Tibial nerve (tissue), 4 donors: ENCODE measurements around the gene NR3C1. TPM values are rescaled to one million over a fixed set of nuclear protein-coding genes. Genes with fewer than 3 reads are reported as not detected.

Source experiments
- DNase-seq, 2 donors: peaks; one replicate each; pipeline ENCODE4 v3.0.0-alpha.2; 2019; ENCODE audit warnings: low spot score in 2 of 2
- H3K27ac ChIP-seq, 4 donors: fragments of 200-600 bp; sonication (generic) in 3 of 4; one replicate each; pipeline ENCODE4 v1.5.1; 2017 to 2019; ENCODE audit warnings: mild to moderate bottlenecking in 1 of 4
- H3K27me3 ChIP-seq, 2 donors: fragments of 200-600 bp; sonication (generic) in 1 of 2; one replicate each; pipeline versions ENCODE4 v1.5.1 to v1.6.0; 2017 to 2019
- H3K36me3 ChIP-seq, 3 donors: fragments of 200-600 bp; sonication (generic); one replicate each; pipeline ENCODE4 v1.5.1; 2018 to 2019
- H3K4me1 ChIP-seq, 4 donors: fragments of 200-600 bp; sonication (generic) in 3 of 4; one replicate each; pipeline ENCODE4 v1.5.1; 2017 to 2019
- H3K4me3 ChIP-seq, 4 donors: fragments of 200-600 bp; sonication (generic) in 3 of 4; one replicate each; pipeline ENCODE4 v1.5.1; 2017 to 2019; ENCODE audit warnings: mild to moderate bottlenecking in 1 of 4, moderate library complexity in 1 of 4
- H3K9me3 ChIP-seq, 4 donors: fragments of 200-600 bp; sonication (generic) in 3 of 4; one replicate each; pipeline ENCODE4 v1.5.1; 2017 to 2019
- CTCF ChIP-seq, 5 experiments: fragments of 200-600 bp in 3 of 5; fragments of 450-650 bp in 2 of 5; sonication (generic) in 3 of 5; IDR thresholded peaks; one replicate each; pipeline ENCODE4 v1.5.1; 2016 to 2019; ENCODE audit warnings: antibody characterized with exemption in 5 of 5, mild to moderate bottlenecking in 3 of 5, moderate library complexity in 2 of 5
- EP300 ChIP-seq, 2 donors: sonication (generic); formaldehyde crosslinking; IDR thresholded peaks; one replicate each; pipeline ENCODE4 v1.6.1; 2017; ENCODE audit warnings: antibody characterized with exemption in 2 of 2, mild to moderate bottlenecking in 1 of 2
- POLR2A ChIP-seq, 2 donors: fragments of 450-650 bp; IDR thresholded peaks; one replicate each; pipeline ENCODE4 v1.6.1; 2017; ENCODE audit warnings: antibody characterized with exemption in 2 of 2, mild to moderate bottlenecking in 2 of 2, moderate library complexity in 2 of 2
- WGBS, 2 donors: methylation state at CpG; one replicate each; pipeline ENCODE4 v1.1.5; 2018; 5-methylcytosine and 5-hydroxymethylcytosine counted together
- total RNA-seq, 4 donors: library from RNA; depleted of rRNA; stranded (reverse); fragments of >200 nt; gene quantifications; one replicate each; pipeline ENCODE4 v1.1.0, GENCODE V29; 2016

Gene NR3C1
- total RNA-seq, 4 donors from 2014 or later = 47.1 to 86.2 (median 75.8) TPM

DNA sequence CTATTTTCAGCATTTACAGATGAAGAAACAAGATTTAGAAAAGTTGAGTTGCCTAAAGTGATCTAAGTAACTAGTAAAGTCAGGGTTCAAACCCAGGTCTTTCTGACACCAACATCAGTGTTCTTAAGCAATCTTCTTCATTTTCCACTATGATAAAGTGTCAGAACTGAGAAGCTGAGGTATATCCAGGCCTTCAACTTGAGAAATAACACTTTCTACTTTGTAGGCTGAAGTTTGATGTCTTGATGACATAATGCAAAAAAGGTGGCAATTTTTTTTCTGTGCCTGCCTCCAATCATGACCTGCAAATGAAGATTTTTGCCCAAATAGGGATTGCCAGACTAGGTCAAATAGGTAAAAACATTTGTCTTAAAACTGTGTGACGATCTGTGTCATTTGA, 81.3 kb downstream of the NR3C1 start:
- no peak for DNase-seq
- Histone ChIP-seq H3K36me3 (no peaks in the 10 kb centered on the region), H3K27me3 (no peaks in the 10 kb centered on the region), H3K27ac (no peak overlapping the region), H3K9me3 (no peaks in the 10 kb centered on the region), H3K4me3 (no peak overlapping the region), H3K4me1 (peaks cover 0 to 76% (median 16%) of the 10 kb centered on the region in 4 donors)
- TF ChIP-seq EP300 (IDR thresholded peaks at IDR 0.05) (no peak), POLR2A (IDR thresholded peaks at IDR 0.05) (no peak), CTCF (IDR thresholded peaks at IDR 0.05) (no peak)
- 82 to 98% methylated on average over 1 of the region's 1 CpG for WGBS, 2 donors

DNA sequence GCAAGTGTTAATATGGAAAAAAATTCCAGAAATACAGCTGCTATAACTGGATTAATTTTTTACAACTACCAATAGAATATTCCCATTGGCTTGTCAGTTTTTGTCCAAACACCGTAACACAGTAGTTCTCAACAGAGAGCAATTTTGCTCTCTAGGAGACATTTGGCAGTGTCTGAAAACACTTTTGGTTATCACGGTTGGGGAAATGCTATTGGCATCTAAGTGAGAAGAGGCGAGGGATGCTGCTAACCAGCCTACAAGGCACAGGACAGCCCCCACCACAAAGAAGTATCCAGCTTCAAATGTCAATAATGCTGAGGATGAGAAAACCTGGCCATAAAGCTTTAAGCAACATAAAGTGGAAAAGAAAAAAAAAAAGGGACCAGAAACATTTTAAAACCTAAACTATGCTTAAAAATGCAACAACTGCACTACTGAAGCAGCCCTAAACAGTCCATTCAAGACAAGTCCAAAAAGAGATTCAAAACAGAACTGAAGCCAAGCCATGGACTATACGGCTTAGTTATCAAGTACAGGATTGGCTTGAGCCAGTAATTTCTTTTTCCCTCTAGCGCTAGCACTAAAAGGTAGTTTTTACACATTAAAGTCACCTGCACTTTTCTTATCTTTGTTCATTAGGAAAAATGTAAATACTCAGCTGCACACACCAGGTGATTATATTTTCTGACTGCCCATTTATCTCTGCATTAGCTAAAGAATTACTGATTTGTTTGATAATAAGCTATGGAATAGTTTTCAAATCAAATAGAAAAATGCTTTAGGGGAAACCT, 83.9 kb downstream of the NR3C1 start:
- TF ChIP-seq CTCF (IDR thresholded peaks at IDR 0.05) = no peak
- no peak for TF ChIP-seq POLR2A (IDR thresholded peaks at IDR 0.05)
- TF ChIP-seq EP300 (IDR thresholded peaks at IDR 0.05) = no peak
- Histone ChIP-seq H3K9me3 (no peaks in the 10 kb centered on the region), H3K36me3 (no peaks in the 10 kb centered on the region), H3K27ac (no peak overlapping the region), H3K27me3 (no peaks in the 10 kb centered on the region), H3K4me1 (peaks cover 0 to 93% (median 26%) of the 10 kb centered on the region in 4 donors), H3K4me3 (no peak overlapping the region)
- WGBS, 2 donors = 64 to 65% methylated on average over 5 of the region's 5 CpGs
- DNase-seq = no peak

DNA sequence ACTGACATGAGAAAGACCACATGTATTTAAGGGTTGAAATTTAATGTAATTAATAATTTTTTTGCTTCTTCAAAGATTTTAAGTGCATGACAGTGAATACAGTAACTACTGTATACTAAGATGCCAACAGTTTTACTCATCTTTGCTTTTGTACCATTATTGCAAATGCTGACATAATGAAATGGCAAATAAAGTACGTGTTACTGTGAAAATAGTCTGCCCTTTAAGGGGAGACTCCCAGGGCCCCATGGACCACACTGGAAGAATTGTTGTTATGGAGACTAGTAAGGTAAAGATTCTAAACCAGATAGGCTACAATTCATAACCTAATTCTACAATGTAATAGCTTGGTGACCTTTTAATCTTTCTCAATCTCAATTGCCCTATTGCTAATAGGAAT, 84.7 kb downstream of the NR3C1 start:
- Histone ChIP-seq H3K9me3 (no peaks in the 10 kb centered on the region), H3K36me3 (no peaks in the 10 kb centered on the region), H3K27me3 (no peaks in the 10 kb centered on the region), H3K4me1 (peaks cover 0 to 94% (median 28%) of the 10 kb centered on the region in 4 donors), H3K27ac (no peak overlapping the region), H3K4me3 (no peak overlapping the region)
- TF ChIP-seq CTCF (IDR thresholded peaks at IDR 0.05) (no peak), EP300 (IDR thresholded peaks at IDR 0.05) (no peak), POLR2A (IDR thresholded peaks at IDR 0.05) (no peak)
- DNase-seq = no peak
- 60 to 77% methylated on average over 1 of the region's 1 CpG for WGBS, 2 donors

DNA sequence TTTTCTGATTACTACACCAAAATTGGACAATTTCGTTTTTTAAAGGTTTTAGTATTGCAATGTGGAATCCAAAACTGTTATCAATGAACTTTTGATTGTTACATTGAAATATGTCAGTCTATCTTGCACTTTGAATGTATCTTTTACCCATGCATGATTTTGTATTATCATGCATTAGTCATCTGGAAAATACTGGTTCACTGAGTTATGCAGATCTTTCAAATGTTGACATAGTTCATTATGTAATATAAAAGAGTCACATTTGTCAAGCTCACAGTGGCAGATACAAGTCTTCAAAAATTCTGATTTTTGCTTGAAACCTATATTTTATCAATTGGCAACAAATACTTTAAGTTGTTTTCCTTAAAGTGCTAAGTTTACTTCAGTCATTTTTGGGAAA, 85.2 kb downstream of the NR3C1 start:
- H3K27ac ChIP-seq = no peak overlapping the region
- DNase-seq = no peak
- H3K4me1 ChIP-seq = peaks cover 0 to 94% (median 28%) of the 10 kb centered on the region in 4 donors
- H3K27me3 ChIP-seq = no peaks in the 10 kb centered on the region
- TF ChIP-seq EP300 (IDR thresholded peaks at IDR 0.05) = no peak
- TF ChIP-seq POLR2A (IDR thresholded peaks at IDR 0.05) = no peak
- no peak for TF ChIP-seq CTCF (IDR thresholded peaks at IDR 0.05)
- H3K36me3 ChIP-seq = peaks cover 0 to 4% (median 0%) of the 10 kb centered on the region in 3 donors
- no peak overlapping the region for H3K4me3 ChIP-seq
- H3K9me3 ChIP-seq = no peaks in the 10 kb centered on the region
- 63 to 65% methylated on average over 1 of the region's 1 CpG for WGBS, 2 donors

GRCh38 chr5:143316844-143317631, 86.4 kb downstream of the NR3C1 start:
- WGBS, 2 donors = 43 to 45% methylated on average over 4 of the region's 4 CpGs
- H3K4me3 ChIP-seq = no peak overlapping the region

More at GRCh38 chr5:143316844-143317631, 86.4 kb downstream of the NR3C1 start:
- H3K27me3 ChIP-seq = no peaks in the 10 kb centered on the region
- TF ChIP-seq CTCF (IDR thresholded peaks at IDR 0.05) = no peak
- TF ChIP-seq POLR2A (IDR thresholded peaks at IDR 0.05) = no peak
- no peak for TF ChIP-seq EP300 (IDR thresholded peaks at IDR 0.05)
- no peaks in the 10 kb centered on the region for H3K9me3 ChIP-seq
- H3K4me1 ChIP-seq = peaks cover 0 to 90% (median 25%) of the 10 kb centered on the region in 4 donors
- peaks cover 0 to 15% (median 0%) of the 10 kb centered on the region in 3 donors for H3K36me3 ChIP-seq
- DNase-seq = no peak
- H3K27ac ChIP-seq = no peak overlapping the region
